ENCODE results near the gene SLC7A7. TPM values are rescaled to one million over a fixed set of nuclear protein-coding genes. Genes with fewer than 3 reads are reported as not detected.

Gene SLC7A7
- total RNA-seq, 2 experiments from 2014 or later = 0.89 to 1.1 TPM

DNA sequence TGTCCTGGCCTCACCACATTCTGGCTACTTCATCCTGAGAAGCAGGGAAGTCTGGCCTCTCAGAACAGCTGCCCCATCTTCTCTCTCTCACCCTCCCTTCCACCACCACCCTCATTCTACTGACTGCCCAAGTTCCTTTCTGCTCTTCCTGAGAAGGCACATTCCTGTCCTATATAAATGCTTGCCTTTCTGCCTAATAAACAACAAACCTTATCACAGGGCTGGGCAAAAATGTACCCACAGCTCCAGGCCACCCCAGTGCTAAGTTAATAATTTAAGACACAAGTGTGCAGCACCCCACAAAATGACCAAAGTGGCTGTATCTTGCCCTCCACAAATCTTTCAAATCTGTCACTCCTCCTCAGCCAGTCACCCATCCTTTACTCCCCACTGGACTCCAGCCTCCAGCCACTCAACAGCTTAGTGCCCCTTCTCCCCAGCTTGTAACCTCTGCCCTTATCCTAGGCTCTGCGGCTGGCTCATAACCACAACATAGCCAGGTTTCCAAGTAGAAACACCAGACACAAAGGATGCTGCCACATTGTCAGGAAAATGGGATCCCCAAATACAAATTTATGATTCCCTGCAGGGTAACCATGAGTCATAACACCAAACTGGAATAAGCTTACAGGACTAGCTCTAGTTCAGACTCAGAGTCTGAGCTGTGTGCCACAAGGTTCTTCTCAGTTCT lies 33.8 kb downstream of the SLC7A7 start:
- Mint-ChIP-seq H3K9me3 (no peaks in the 10 kb centered on the region), H3K27me3 (no peaks in the 10 kb centered on the region), H3K4me3 (no peak overlapping the region), H3K27ac (no peak overlapping the region), H3K36me3 (ENCODE audit: low read depth) (no peaks in the 10 kb centered on the region), H3K4me1 (ENCODE audit: low read depth) (no peaks in the 10 kb centered on the region)
- Histone ChIP-seq H3K9me3 (ENCODE audit: control insufficient read depth in 1 of 2, insufficient read depth in 1 of 2, low read length in 2 of 2) (no peaks in the 10 kb centered on the region), H3K36me3 (ENCODE audit: insufficient read depth, low read length) (no peaks in the 10 kb centered on the region), H3K27ac (ENCODE audit: low read depth in 1 of 2, low read length in 2 of 2) (no peak overlapping the region), H3K27me3 (ENCODE audit: control insufficient read depth in 1 of 2, insufficient read depth in 2 of 2, low read length in 2 of 2) (no peaks in the 10 kb centered on the region), H3K4me1 (ENCODE audit: insufficient read depth, low read length) (no peaks in the 10 kb centered on the region), H3K4me3 (ENCODE audit: low read length) (no peak overlapping the region)
- ATAC-seq (ENCODE audit: poor library complexity) = no peak
- intact Hi-C loops (cut with DNase I, micrococcal nuclease) = no loop called here
- ChIA-PET POLR2A (no interaction called here), CTCF (no interaction called here)
- DNase-seq = no peak
- no peak for TF ChIP-seq CTCF (IDR thresholded peaks at IDR 0.05)

GRCh38 chr14:22780941-22781300 lies 34.3 kb downstream of the SLC7A7 start:
- H3K4me1 Mint-ChIP-seq (ENCODE audit: low read depth) = no peaks in the 10 kb centered on the region
- H3K9me3 Mint-ChIP-seq = no peaks in the 10 kb centered on the region
- Histone ChIP-seq H3K4me1 (ENCODE audit: insufficient read depth, low read length) (no peaks in the 10 kb centered on the region), H3K36me3 (ENCODE audit: insufficient read depth, low read length) (peaks cover 2% of the 10 kb centered on the region), H3K9me3 (ENCODE audit: control insufficient read depth in 1 of 2, insufficient read depth in 1 of 2, low read length in 2 of 2) (no peaks in the 10 kb centered on the region), H3K4me3 (ENCODE audit: low read length) (no peak overlapping the region), H3K27ac (ENCODE audit: low read depth in 1 of 2, low read length in 2 of 2) (no peak overlapping the region), H3K27me3 (ENCODE audit: control insufficient read depth in 1 of 2, insufficient read depth in 2 of 2, low read length in 2 of 2) (no peaks in the 10 kb centered on the region)
- H3K4me3 Mint-ChIP-seq = no peak overlapping the region
- no peak for TF ChIP-seq CTCF (IDR thresholded peaks at IDR 0.05)
- CTCF ChIA-PET = no interaction called here
- no peak overlapping the region for H3K27ac Mint-ChIP-seq
- DNase-seq (no peak), ATAC-seq (ENCODE audit: poor library complexity) (no peak)
- POLR2A ChIA-PET = interaction anchor here (1.0 kb wide), 1 partner anchor 14 kb away, joined by 4 read pairs; the partner anchor contains the start of gene OXA1L
- intact Hi-C loops (cut with DNase I, micrococcal nuclease) = no loop called here
- no peaks in the 10 kb centered on the region for H3K36me3 Mint-ChIP-seq (ENCODE audit: low read depth)
- H3K27me3 Mint-ChIP-seq = no peaks in the 10 kb centered on the region

GRCh38 chr14:22780105-22780679 lies 35.0 kb downstream of the SLC7A7 start:
- no peaks in the 10 kb centered on the region for H3K9me3 ChIP-seq (ENCODE audit: control insufficient read depth in 1 of 2, insufficient read depth in 1 of 2, low read length in 2 of 2)

More at GRCh38 chr14:22780105-22780679, 35.0 kb downstream of the SLC7A7 start:
- Histone ChIP-seq H3K27ac (ENCODE audit: low read depth in 1 of 2, low read length in 2 of 2) (no peak overlapping the region), H3K4me1 (ENCODE audit: insufficient read depth, low read length) (no peaks in the 10 kb centered on the region), H3K4me3 (ENCODE audit: low read length) (no peak overlapping the region), H3K27me3 (ENCODE audit: control insufficient read depth in 1 of 2, insufficient read depth in 2 of 2, low read length in 2 of 2) (no peaks in the 10 kb centered on the region), H3K36me3 (ENCODE audit: insufficient read depth, low read length) (peaks cover 7% of the 10 kb centered on the region)
- Mint-ChIP-seq H3K36me3 (ENCODE audit: low read depth) (peaks cover 2% of the 10 kb centered on the region), H3K27me3 (no peaks in the 10 kb centered on the region), H3K27ac (no peak overlapping the region), H3K4me1 (ENCODE audit: low read depth) (no peaks in the 10 kb centered on the region), H3K9me3 (no peaks in the 10 kb centered on the region), H3K4me3 (no peak overlapping the region)
- DNase-seq (no peak), ATAC-seq (ENCODE audit: poor library complexity) (no peak)
- no peak for TF ChIP-seq CTCF (IDR thresholded peaks at IDR 0.05)
- intact Hi-C loops (cut with DNase I, micrococcal nuclease) = no loop called here
- ChIA-PET CTCF (no interaction called here), POLR2A (interaction anchor here (1.0 kb wide), 1 partner anchor 14 kb away, joined by 4 read pairs; the partner anchor contains the start of gene OXA1L)

All from CD4-positive, alpha-beta T cell (primary cell).